Fibroblast of villous mesenchyme (primary cell): Measurements from ENCODE around the gene SCAF8. TPM values are rescaled to one million over a fixed set of nuclear protein-coding genes. Genes with fewer than 3 reads are reported as not detected.
A peak's percentile ranks its signal among the peaks of the same experiment; 100 is the strongest.

Source experiments
- DNase-seq: peaks from one replicate; pipeline ENCODE4 v3.0.0-alpha.2; 2010; ENCODE audit warnings: low read depth
- H3K4me3 ChIP-seq: 2 replicates; pipeline ENCODE4 v1.5.1; 2011; ENCODE audit warnings: low read depth, mild to moderate bottlenecking, low read length
- total RNA-seq: library from RNA; depleted of rRNA; stranded (reverse); fragments of >200 nt; gene quantifications from 2 replicates; pipeline ENCODE4 v1.2.3, GENCODE V29; 2012
- TF ChIP-seq, protein P1 (sequence below): IDR thresholded peaks from 2 replicates; pipeline ENCODE4 v1.5.1; 2012; ENCODE audit warnings: low read depth, mild to moderate bottlenecking, low read length; ENCODE audit not compliant: insufficient read depth

SCAF8 gene
- total RNA-seq, 1 donor: 39.7 TPM

DNA sequence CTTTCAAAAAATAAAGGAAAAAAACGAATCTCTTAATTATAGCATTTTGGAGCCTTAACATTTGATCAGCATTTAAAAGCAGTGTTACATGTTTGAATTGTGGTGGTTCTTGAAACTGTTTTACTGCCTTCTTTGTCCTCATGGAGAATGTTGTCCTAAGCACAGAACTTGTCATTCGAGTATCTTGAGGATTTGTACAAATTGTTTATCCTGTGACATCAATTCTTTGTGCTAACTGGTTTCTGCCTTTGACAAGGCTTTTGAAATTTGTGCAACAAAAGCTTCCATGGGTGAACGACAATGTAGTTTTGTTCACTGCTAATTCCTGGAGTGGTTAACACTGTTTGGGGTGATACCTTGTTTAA, 130.8 kb downstream of the SCAF8 start:
- DNase-seq: no peak
- H3K4me3 ChIP-seq: no peak overlapping the region
- TF ChIP-seq, protein P1, sequence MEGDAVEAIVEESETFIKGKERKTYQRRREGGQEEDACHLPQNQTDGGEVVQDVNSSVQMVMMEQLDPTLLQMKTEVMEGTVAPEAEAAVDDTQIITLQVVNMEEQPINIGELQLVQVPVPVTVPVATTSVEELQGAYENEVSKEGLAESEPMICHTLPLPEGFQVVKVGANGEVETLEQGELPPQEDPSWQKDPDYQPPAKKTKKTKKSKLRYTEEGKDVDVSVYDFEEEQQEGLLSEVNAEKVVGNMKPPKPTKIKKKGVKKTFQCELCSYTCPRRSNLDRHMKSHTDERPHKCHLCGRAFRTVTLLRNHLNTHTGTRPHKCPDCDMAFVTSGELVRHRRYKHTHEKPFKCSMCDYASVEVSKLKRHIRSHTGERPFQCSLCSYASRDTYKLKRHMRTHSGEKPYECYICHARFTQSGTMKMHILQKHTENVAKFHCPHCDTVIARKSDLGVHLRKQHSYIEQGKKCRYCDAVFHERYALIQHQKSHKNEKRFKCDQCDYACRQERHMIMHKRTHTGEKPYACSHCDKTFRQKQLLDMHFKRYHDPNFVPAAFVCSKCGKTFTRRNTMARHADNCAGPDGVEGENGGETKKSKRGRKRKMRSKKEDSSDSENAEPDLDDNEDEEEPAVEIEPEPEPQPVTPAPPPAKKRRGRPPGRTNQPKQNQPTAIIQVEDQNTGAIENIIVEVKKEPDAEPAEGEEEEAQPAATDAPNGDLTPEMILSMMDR: no peak

DNA sequence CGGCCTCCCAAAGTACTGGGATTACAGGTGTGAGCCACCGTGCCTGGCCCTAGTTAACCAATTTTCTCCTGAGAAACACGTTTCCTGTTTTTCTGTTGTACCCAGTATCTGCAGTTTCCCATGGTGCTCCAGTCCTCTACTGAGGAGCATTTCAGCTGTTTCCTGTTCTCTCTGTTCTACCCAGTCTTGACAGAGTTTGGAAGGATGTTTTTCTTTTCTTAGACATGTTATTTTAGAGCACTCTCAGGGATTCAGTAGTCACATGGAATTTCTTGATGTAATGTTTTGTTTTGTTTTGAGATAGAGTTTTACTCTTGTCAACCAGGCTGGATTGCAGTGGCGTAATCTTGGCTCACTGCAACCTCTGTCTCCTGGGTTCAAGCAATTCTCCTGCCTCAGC, 132.1 kb downstream of the SCAF8 start:
- H3K4me3 ChIP-seq: no peak overlapping the region
- TF ChIP-seq, protein P1: no peak
- DNase-seq: peak; percentile 57

DNA sequence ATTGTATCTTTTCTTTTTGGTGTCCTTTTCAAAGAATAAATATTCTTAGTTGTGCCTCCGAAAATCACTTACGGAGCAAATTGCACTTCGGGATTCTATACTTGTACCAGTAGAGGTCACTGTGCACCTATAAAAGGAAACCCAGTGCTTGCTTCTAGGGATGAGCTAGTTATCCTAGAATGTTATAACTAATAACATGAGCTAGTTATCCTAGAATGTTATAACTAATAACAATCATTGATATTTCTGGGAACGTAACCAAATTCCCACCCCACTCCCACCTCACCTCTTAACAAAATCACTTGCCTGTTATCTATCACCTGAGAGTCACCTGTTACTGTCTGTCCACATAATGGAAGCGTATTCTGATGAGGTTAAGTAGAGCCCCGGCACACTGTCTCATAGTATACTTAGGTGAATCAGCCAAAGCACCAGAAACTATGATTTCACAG, 135.0 kb downstream of the SCAF8 start:
- peak; percentile 74 for DNase-seq
- TF ChIP-seq, protein P1: peak; percentile 73
- no peak overlapping the region for H3K4me3 ChIP-seq

DNA sequence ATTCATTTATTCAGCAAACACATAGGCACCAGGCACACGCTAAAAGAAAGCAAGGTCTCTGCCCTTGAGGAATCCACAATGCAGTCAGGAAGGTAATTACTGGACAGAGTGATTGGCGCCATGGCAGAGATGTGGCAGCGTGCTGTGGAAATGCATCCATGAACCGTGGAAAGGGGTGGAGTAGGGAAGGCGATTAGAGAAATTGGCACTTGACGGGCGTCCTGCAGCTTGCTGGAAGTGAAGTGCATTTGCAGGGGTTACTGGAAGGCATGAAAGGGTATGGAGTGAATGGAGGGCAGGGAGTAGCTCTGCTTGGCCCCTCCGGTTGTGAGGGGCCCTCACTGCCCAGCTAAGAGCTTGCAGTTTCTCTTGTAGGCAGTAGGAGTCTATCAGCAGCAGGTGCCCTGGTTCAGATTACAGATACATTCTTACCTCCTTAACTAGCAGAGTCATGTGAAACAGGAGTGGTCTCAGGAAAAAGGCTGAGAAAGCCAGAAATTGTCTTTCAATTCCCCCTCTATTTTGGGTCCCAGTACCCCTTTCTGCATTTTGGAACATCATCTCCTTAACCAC, 139.4 kb downstream of the SCAF8 start:
- no peak overlapping the region for H3K4me3 ChIP-seq
- no peak for DNase-seq
- TF ChIP-seq, protein P1: no peak

DNA sequence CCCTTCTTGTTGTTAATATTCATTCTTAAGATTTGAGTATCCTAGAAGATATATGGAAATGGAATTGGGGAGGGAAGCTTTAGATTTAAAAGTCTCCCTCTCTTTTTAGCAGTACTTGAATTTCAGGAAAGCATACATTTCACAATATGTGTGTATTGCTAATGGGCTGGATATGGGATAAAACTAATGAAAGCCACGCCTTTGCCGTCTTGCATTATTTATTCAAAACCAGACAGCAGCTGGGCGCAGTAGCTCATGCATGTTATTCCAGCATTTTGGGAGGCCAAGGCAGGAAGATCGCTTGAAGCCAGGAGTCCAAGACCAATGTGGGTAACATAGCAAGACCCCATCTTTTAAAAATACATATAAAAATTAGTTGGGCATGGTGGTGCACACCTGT, 140.3 kb downstream of the SCAF8 start:
- no peak overlapping the region for H3K4me3 ChIP-seq
- no peak for DNase-seq
- TF ChIP-seq, protein P1: no peak

DNA sequence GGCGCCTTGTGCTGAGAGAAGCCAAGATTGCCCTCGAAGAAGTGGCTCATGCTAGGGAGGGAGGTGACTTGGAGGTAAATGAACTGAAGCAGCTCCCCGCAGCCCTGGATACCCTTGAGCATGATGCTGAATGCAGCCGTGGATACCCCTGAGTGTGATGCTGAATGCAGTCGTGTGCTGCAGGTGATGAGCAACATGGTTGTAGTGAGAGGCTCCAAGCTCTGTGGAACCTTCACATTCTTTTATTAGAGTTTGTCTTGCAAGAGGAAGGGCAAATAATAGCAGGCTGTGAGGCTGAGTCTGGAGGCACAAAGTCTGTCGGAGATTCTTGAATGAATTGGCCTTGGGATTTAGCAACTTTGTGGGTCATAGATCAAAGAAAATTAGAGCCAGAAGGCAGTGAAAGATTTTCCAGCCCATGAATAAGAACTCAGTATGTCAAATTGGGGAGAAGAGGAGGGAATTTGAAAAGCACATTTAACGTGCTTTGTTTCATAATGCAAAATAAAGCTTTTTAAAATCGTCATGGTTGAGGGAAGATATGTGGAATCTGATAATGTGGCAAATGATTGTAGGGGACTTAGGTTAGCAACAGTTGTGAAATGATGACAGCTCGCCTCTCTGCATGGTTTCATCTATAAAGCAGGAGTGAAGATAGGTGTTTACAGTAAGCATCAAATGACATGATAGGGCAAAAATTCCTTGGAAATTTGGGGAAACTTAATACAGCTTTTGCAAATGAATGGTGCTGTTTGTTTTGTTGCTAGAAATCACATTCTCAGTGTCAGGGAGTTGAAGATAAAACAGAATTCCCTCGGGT, 141.8 kb downstream of the SCAF8 start:
- H3K4me3 ChIP-seq: no peak overlapping the region
- TF ChIP-seq, protein P1: no peak
- no peak for DNase-seq
